Transverse colon (tissue), 4 donors: ENCODE results near the gene CACNA2D2.

Source experiments
- CTCF ChIP-seq, 5 experiments: fragments of 200-600 bp in 3 of 5; fragments of 450-650 bp in 2 of 5; sonication (generic) in 3 of 5; IDR thresholded peaks; 1 replicate in 2 of 5; 2 replicates in 3 of 5; pipeline ENCODE4 v1.5.1; 2016 to 2017; ENCODE audit warnings: antibody characterized with exemption in 5 of 5, inconsistent platforms in 3 of 5, mild to moderate bottlenecking in 2 of 5, moderate library complexity in 1 of 5
- EP300 ChIP-seq: sonication (generic); formaldehyde crosslinking; IDR thresholded peaks from one replicate; pipeline ENCODE4 v1.6.1; 2017; ENCODE audit warnings: antibody characterized with exemption, low read depth
- POLR2A ChIP-seq: fragments of 450-650 bp; IDR thresholded peaks from one replicate; pipeline ENCODE4 v1.6.1; 2016; ENCODE audit warnings: antibody characterized with exemption, mild to moderate bottlenecking, moderate library complexity
- POLR2AphosphoS5 ChIP-seq, 3 donors: sonication (generic); formaldehyde crosslinking; IDR thresholded peaks; one replicate each; pipeline ENCODE4 v1.6.1; 2016; ENCODE audit warnings: antibody characterized with exemption in 3 of 3

GRCh38 chr3:50338965-50339364 is 164.5 kb downstream of the CACNA2D2 start:
- no peak for TF ChIP-seq CTCF (IDR thresholded peaks at IDR 0.05)
- no peak for TF ChIP-seq POLR2A
- TF ChIP-seq EP300, result no peak
- no peak for TF ChIP-seq POLR2AphosphoS5 (IDR thresholded peaks at IDR 0.05)
